ENCODE data around the gene TRIP6.

The TRIP6 gene

DNA sequence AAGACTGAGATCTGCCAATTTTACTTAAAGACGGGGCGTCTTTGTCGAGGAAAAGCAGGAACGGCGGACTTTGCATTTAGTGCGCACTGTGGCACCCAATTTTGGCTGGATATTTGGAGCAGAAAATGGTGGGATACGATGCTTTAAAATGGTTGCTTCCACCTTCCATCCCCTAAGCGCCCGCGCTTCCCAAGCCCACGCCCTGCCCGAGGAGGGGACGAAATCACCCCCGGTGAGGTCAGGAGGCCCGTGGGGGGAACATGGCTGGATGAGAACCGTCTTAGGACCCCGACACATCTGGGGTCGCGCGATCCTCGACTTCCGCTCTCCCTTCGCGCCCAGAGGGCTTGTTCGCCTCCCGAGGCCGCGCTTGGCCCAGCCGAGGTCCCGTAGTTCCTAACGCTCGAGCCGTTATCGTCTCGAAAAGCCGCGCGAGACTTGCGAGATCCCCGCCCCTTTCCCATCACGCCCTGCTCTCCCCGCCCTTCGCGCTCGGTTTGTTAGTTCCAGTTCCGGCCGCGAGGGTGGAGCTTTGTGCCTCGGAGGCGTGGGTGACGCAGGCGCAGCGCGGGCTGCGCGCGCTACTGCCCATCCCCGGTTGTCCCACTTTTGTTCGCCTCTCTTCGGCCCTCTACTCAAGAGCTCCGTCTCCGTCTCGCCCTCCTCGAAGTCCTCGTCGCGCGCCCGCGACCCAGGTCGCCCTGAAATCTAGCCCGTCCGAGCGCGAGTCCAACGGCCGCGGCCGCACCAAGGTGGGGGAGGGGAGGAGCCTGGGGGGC, 7.6 kb downstream of the TRIP6 start, which contains the start of gene SRRT (continued):
- TF ChIP-seq, protein P1, sequence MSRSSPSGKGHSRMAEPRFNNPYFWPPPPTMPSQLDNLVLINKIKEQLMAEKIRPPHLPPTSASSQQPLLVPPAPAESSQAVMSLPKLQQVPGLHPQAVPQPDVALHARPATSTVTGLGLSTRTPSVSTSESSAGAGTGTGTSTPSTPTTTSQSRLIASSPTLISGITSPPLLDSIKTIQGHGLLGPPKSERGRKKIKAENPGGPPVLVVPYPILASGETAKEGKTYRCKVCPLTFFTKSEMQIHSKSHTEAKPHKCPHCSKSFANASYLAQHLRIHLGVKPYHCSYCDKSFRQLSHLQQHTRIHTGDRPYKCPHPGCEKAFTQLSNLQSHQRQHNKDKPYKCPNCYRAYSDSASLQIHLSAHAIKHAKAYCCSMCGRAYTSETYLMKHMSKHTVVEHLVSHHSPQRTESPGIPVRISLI (tag by site-specific recombination; IDR thresholded peaks at IDR 0.05), result no peak
- TF ChIP-seq ZNF174 (tag by site-specific recombination; IDR thresholded peaks at IDR 0.05) (no peak), ZNF433 (tag by site-specific recombination; IDR thresholded peaks at IDR 0.05; ENCODE audit: low read depth) (no peak), GFI1B (tag by site-specific recombination; IDR thresholded peaks at IDR 0.05) (no peak), ZNF624 (tag by site-specific recombination; IDR thresholded peaks at IDR 0.05) (no peak), ZNF266 (tag by site-specific recombination; IDR thresholded peaks at IDR 0.05; ENCODE audit: low read depth) (no peak), ELK4 (IDR thresholded peaks at IDR 0.05; ENCODE audit: borderline replicate concordance, low read depth, low read length) (no peak), ZNF610 (tag by site-specific recombination; IDR thresholded peaks at IDR 0.05; ENCODE audit: borderline replicate concordance) (peak; percentile 34; the same call in 1 of the 2 replicates), ZNF19 (tag by site-specific recombination; IDR thresholded peaks at IDR 0.05; ENCODE audit: low read depth) (no peak), ZNF707 (tag by site-specific recombination; IDR thresholded peaks at IDR 0.05) (no peak), ZNF211 (tag by site-specific recombination; IDR thresholded peaks at IDR 0.05; ENCODE audit: low read depth) (no peak), ZNF157 (tag by site-specific recombination; IDR thresholded peaks at IDR 0.05) (no peak), KLF9 (tag by site-specific recombination; IDR thresholded peaks at IDR 0.05; ENCODE audit: low read depth) (peak; percentile 85), SP3 (tag by site-specific recombination; IDR thresholded peaks at IDR 0.05) (peak; percentile 97), SCRT2 (tag by site-specific recombination; IDR thresholded peaks at IDR 0.05) (peak; percentile 27; the same call in 1 of the 2 replicates), ZNF529 (tag by site-specific recombination; IDR thresholded peaks at IDR 0.05; ENCODE audit: insufficient replicate concordance) (no peak), HOXA7 (CRISPR knock-in tag; IDR thresholded peaks at IDR 0.05; ENCODE audit: borderline replicate concordance) (no peak), ZNF18 (tag by site-specific recombination; IDR thresholded peaks at IDR 0.05) (no peak), ZNF501 (tag by site-specific recombination; IDR thresholded peaks at IDR 0.05) (peak; percentile 94; the same call in 1 of the 2 replicates), ZNF571 (tag by site-specific recombination; IDR thresholded peaks at IDR 0.05) (no peak), ZNF10 (tag by site-specific recombination; IDR thresholded peaks at IDR 0.05) (no peak), ZNF785 (tag by site-specific recombination; IDR thresholded peaks at IDR 0.05) (no peak), ZNF548 (tag by site-specific recombination; IDR thresholded peaks at IDR 0.05) (no peak), ZNF16 (tag by site-specific recombination; IDR thresholded peaks at IDR 0.05; ENCODE audit: low read depth) (no peak), MZF1 (tag by site-specific recombination; IDR thresholded peaks at IDR 0.05; ENCODE audit: borderline replicate concordance) (0 out of 2 replicates have a peak, but pooled peaks have one; percentile 33), ZNF677 (tag by site-specific recombination; IDR thresholded peaks at IDR 0.05) (no peak), ZNF658 (tag by site-specific recombination; IDR thresholded peaks at IDR 0.05) (no peak), ZNF391 (tag by site-specific recombination; IDR thresholded peaks at IDR 0.05; ENCODE audit: borderline replicate concordance, low read depth) (no peak; the same call in 1 of the 2 replicates), ZNF311 (tag by site-specific recombination; IDR thresholded peaks at IDR 0.05; ENCODE audit: borderline replicate concordance) (no peak), ZNF629 (tag by site-specific recombination; IDR thresholded peaks at IDR 0.05) (peak; percentile 84), ZNF426 (tag by site-specific recombination; IDR thresholded peaks at IDR 0.05) (no peak), BCL11A (tag by site-specific recombination; IDR thresholded peaks at IDR 0.05; ENCODE audit: low read depth) (no peak)
- TF ChIP-seq, protein P2, sequence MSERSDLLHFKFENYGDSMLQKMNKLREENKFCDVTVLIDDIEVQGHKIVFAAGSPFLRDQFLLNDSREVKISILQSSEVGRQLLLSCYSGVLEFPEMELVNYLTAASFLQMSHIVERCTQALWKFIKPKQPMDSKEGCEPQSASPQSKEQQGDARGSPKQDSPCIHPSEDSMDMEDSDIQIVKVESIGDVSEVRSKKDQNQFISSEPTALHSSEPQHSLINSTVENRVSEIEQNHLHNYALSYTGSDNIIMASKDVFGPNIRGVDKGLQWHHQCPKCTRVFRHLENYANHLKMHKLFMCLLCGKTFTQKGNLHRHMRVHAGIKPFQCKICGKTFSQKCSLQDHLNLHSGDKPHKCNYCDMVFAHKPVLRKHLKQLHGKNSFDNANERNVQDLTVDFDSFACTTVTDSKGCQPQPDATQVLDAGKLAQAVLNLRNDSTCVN (tag by site-specific recombination; optimal IDR thresholded peaks at IDR 0.05), result peak; percentile 98
- TF ChIP-seq, protein P3, sequence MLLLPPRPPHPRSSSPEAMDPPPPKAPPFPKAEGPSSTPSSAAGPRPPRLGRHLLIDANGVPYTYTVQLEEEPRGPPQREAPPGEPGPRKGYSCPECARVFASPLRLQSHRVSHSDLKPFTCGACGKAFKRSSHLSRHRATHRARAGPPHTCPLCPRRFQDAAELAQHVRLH (tag by site-specific recombination; IDR thresholded peaks at IDR 0.05), result 0 out of 2 replicates have a peak, but pooled peaks have one; percentile 55
- TF ChIP-seq, protein P4, sequence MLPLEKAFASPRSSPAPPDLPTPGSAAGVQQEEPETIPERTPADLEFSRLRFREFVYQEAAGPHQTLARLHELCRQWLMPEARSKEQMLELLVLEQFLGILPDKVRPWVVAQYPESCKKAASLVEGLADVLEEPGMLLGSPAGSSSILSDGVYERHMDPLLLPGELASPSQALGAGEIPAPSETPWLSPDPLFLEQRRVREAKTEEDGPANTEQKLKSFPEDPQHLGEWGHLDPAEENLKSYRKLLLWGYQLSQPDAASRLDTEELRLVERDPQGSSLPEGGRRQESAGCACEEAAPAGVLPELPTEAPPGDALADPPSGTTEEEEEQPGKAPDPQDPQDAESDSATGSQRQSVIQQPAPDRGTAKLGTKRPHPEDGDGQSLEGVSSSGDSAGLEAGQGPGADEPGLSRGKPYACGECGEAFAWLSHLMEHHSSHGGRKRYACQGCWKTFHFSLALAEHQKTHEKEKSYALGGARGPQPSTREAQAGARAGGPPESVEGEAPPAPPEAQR (tag by site-specific recombination; IDR thresholded peaks at IDR 0.05), result no peak
